H1 (cell line): ENCODE results near the gene IL9. TPM values are rescaled to one million over a fixed set of nuclear protein-coding genes. Genes with fewer than 3 reads are reported as not detected.

ENCODE experiments used
- CTCF ChIA-PET: fragments of 300-600 bp; sonication (Branson Sonifier 250); formaldehyde crosslinking; loops from one replicate; lab custom pipeline; 2021; ENCODE audit not compliant: partially characterized antibody; lab: Charles Lee
- POLR2A ChIA-PET: fragments of 300-600 bp; sonication (Branson Sonifier 250); formaldehyde crosslinking; loops from one replicate; lab custom pipeline; 2021; ENCODE audit warnings: inconsistent platforms; ENCODE audit not compliant: partially characterized antibody; lab: Charles Lee
- DNase-seq, 2 experiments: peaks; one replicate each; pipeline versions ENCODE4 v3.0.0 to v3.0.0-alpha.2; 2010 to 2022; ENCODE audit warnings: low spot score in 2 of 2, low read depth in 1 of 2, mixed read lengths in 1 of 2
- FAIRE-seq: peaks from 2 replicates; lab custom pipeline; 2011; peaks lifted over from hg19 to GRCh38; lab: Jason Lieb, UNC
- H2AFZ ChIP-seq: 2 replicates; pipeline ENCODE4 v1.8.1; 2012; ENCODE audit warnings: low read length, inconsistent platforms
- H2AK5ac ChIP-seq: 2 replicates; pipeline ENCODE4 v1.6.1; 2013; ENCODE audit warnings: low read depth, low read length
- H2BK120ac ChIP-seq: replicated peaks from 2 replicates; pipeline ENCODE3; 2013; ENCODE audit warnings: low read depth, low read length, inconsistent platforms
- H2BK12ac ChIP-seq: 2 replicates; pipeline ENCODE4 v1.6.1; 2013; ENCODE audit warnings: low read depth, low read length
- H2BK15ac ChIP-seq: 2 replicates; pipeline ENCODE4 v1.6.1; 2013; ENCODE audit warnings: low read length
- H2BK20ac ChIP-seq: 2 replicates; pipeline ENCODE4 v1.6.1; 2013; ENCODE audit warnings: low read length
- H2BK5ac ChIP-seq: 2 replicates; pipeline ENCODE4 v1.6.1; 2013; ENCODE audit warnings: low read depth, low read length
- H3K14ac ChIP-seq: 2 replicates; pipeline ENCODE4 v1.6.1; 2013; ENCODE audit warnings: inconsistent platforms; ENCODE audit not compliant: insufficient read length
- H3K18ac ChIP-seq: 2 replicates; pipeline ENCODE4 v1.6.1; 2013; ENCODE audit warnings: low read length; ENCODE audit errors: extremely low read depth
- H3K23ac ChIP-seq: 2 replicates; pipeline ENCODE4 v1.6.1; 2013; ENCODE audit warnings: inconsistent platforms; ENCODE audit not compliant: insufficient read length
- H3K23me2 ChIP-seq: 2 replicates; pipeline ENCODE4 v1.6.1; 2013; ENCODE audit warnings: low read depth, low read length
- H3K27ac ChIP-seq: 2 replicates; pipeline ENCODE4 v1.6.1; 2011; ENCODE audit warnings: low read depth, low read length, inconsistent platforms
- H3K27me3 ChIP-seq, 4 experiments: replicated peaks in 1 of 4; 1 replicate in 1 of 4; 2 replicates in 3 of 4; pipeline versions ENCODE4 v1.6.1 to v1.8.1; 2011 to 2013; ENCODE audit warnings: low read length in 3 of 4, mild to moderate bottlenecking in 3 of 4, inconsistent platforms in 2 of 4, mixed read lengths in 2 of 4, moderate library complexity in 1 of 4; ENCODE audit not compliant: control insufficient read depth in 3 of 4, insufficient read depth in 3 of 4; ENCODE audit errors: extremely low read depth in 1 of 4
- H3K36me3 ChIP-seq, 4 experiments: 2 replicates each; pipeline versions ENCODE4 v1.6.1 to v1.8.1; 2011 to 2013; ENCODE audit warnings: mild to moderate bottlenecking in 4 of 4, low read length in 3 of 4, moderate library complexity in 2 of 4, control low read depth in 1 of 4, inconsistent platforms in 1 of 4; ENCODE audit not compliant: insufficient read depth in 4 of 4, control insufficient read depth in 2 of 4
- H3K4ac ChIP-seq: replicated peaks from 2 replicates; pipeline ENCODE3; 2013; ENCODE audit warnings: low read length, low read depth, mixed read lengths, inconsistent platforms; ENCODE audit not compliant: insufficient read length
- H3K4me1 ChIP-seq, 4 experiments: replicated peaks in 1 of 4; 1 replicate in 1 of 4; 2 replicates in 3 of 4; pipeline versions ENCODE4 v1.6.1 to v1.8.1; 2011 to 2013; ENCODE audit warnings: low read length in 3 of 4, inconsistent platforms in 2 of 4, mixed read lengths in 1 of 4; ENCODE audit not compliant: insufficient read depth in 4 of 4, control insufficient read depth in 3 of 4
- H3K4me2 ChIP-seq, 2 experiments: 2 replicates each; pipeline versions ENCODE4 v1.6.1 to v1.8.1; 2011 to 2013; ENCODE audit warnings: low read depth in 2 of 2, low read length in 2 of 2, control low read depth in 1 of 2, inconsistent platforms in 1 of 2, mild to moderate bottlenecking in 1 of 2; ENCODE audit not compliant: insufficient read depth in 1 of 2
- H3K4me3 ChIP-seq, 4 experiments: fragments of 200-600, 300-600 bp in 1 of 4; sonication (generic), shearing (Covaris generic), sonication (Bioruptor Twin) in 1 of 4; 2 replicates each; pipeline versions ENCODE4 v1.5.1 to v1.8.1; 2011 to 2016; ENCODE audit warnings: low read length in 4 of 4, low read depth in 3 of 4, control low read depth in 2 of 4, inconsistent platforms in 2 of 4, mild to moderate bottlenecking in 2 of 4, mixed read lengths in 1 of 4, moderate library complexity in 1 of 4; ENCODE audit not compliant: insufficient read depth in 2 of 4; ENCODE audit errors: extremely low read depth in 1 of 4
- H3K56ac ChIP-seq: replicated peaks from 2 replicates; pipeline ENCODE3; 2013; ENCODE audit warnings: low read depth, mild to moderate bottlenecking, mixed read lengths, low read length, inconsistent platforms; ENCODE audit not compliant: insufficient read length
- H3K79me1 ChIP-seq: 2 replicates; pipeline ENCODE4 v1.6.1; 2013; ENCODE audit warnings: low read depth, low read length, control low read depth
- H3K79me2 ChIP-seq, 2 experiments: 2 replicates each; pipeline versions ENCODE4 v1.6.1 to v1.8.1; 2012 to 2013; ENCODE audit warnings: low read length in 2 of 2, mild to moderate bottlenecking in 2 of 2, inconsistent platforms in 1 of 2; ENCODE audit not compliant: insufficient read depth in 2 of 2, control insufficient read depth in 1 of 2
- H3K9ac ChIP-seq, 4 experiments: replicated peaks in 1 of 4; 1 replicate in 1 of 4; 2 replicates in 3 of 4; pipeline versions ENCODE4 v1.6.1 to v1.8.1; 2011 to 2013; ENCODE audit warnings: low read depth in 3 of 4, low read length in 3 of 4, control low read depth in 2 of 4, mild to moderate bottlenecking in 2 of 4, moderate library complexity in 2 of 4, inconsistent platforms in 1 of 4; ENCODE audit errors: extremely low read depth in 1 of 4
- H3K9me3 ChIP-seq, 2 experiments: 2 replicates each; pipeline versions ENCODE4 v1.6.1 to v1.8.1; 2012 to 2013; ENCODE audit warnings: mild to moderate bottlenecking in 2 of 2, moderate library complexity in 2 of 2, control low read depth in 1 of 2, inconsistent platforms in 1 of 2, low read depth in 1 of 2, low read length in 1 of 2, mixed read lengths in 1 of 2; ENCODE audit not compliant: insufficient read depth in 2 of 2
- H4K20me1 ChIP-seq, 2 experiments: replicated peaks in 1 of 2; 2 replicates each; pipeline versions ENCODE3 to v1.8.1; 2011 to 2013; ENCODE audit warnings: inconsistent platforms in 2 of 2, low read length in 2 of 2, mild to moderate bottlenecking in 1 of 2; ENCODE audit not compliant: insufficient read depth in 2 of 2, control insufficient read depth in 1 of 2
- H4K5ac ChIP-seq: 2 replicates; pipeline ENCODE4 v1.6.1; 2013; ENCODE audit warnings: low read length, low read depth, mixed read lengths, inconsistent platforms; ENCODE audit not compliant: insufficient read length
- H4K8ac ChIP-seq: 2 replicates; pipeline ENCODE4 v1.8.0; 2013; ENCODE audit warnings: mild to moderate bottlenecking, moderate library complexity, low read length, inconsistent platforms; ENCODE audit not compliant: insufficient read depth; ENCODE audit errors: extremely low read depth
- H4K91ac ChIP-seq: replicated peaks from 2 replicates; pipeline ENCODE3; 2013; ENCODE audit warnings: low read length, mixed read lengths, inconsistent platforms; ENCODE audit not compliant: insufficient read length
- ATF3 ChIP-seq: IDR thresholded peaks from 2 replicates; pipeline ENCODE4 v1.6.1; 2011; ENCODE audit warnings: low read depth, mild to moderate bottlenecking, low read length; ENCODE audit not compliant: insufficient read depth
- BCL11A ChIP-seq, 2 experiments: IDR thresholded peaks; one replicate each; pipeline ENCODE4 v1.6.1; 2011; ENCODE audit warnings: low read depth in 2 of 2, low read length in 2 of 2, mild to moderate bottlenecking in 2 of 2
- CBX8 ChIP-seq: fragments of 300-800, 300-1000 bp; sonication (generic); IDR thresholded peaks from 2 replicates; pipeline ENCODE4 v1.7.1; 2016; ENCODE audit warnings: low read depth, low read length, borderline replicate concordance
- CTBP2 ChIP-seq: IDR thresholded peaks from 2 replicates; pipeline ENCODE4 v1.7.0; 2011; ENCODE audit warnings: borderline replicate concordance, mild to moderate bottlenecking, moderate library complexity, mixed read lengths, low read length; ENCODE audit not compliant: insufficient read depth, insufficient read length
- CTCF ChIP-seq, 3 experiments: IDR thresholded peaks; 1 replicate in 2 of 3; 2 replicates in 1 of 3; pipeline versions ENCODE4 v1.5.1 to v1.6.1; 2011; ENCODE audit warnings: low read length in 3 of 3, mild to moderate bottlenecking in 3 of 3, inconsistent platforms in 2 of 3, low read depth in 1 of 3, moderate library complexity in 1 of 3; ENCODE audit not compliant: insufficient read depth in 1 of 3; ENCODE audit errors: control extremely low read depth in 1 of 3
- NRF1 ChIP-seq: IDR thresholded peaks from 2 replicates; pipeline ENCODE4 v1.6.1; 2011; ENCODE audit warnings: mild to moderate bottlenecking, low read depth, low read length, improper control_type of control experiment
- POU5F1 ChIP-seq: IDR thresholded peaks from 2 replicates; pipeline ENCODE4 v1.6.1; 2011; ENCODE audit warnings: low read depth, mild to moderate bottlenecking, low read length, moderate library complexity
- SAP30 ChIP-seq: fragments of 300-600 bp; sonication (generic); IDR thresholded peaks from 2 replicates; pipeline ENCODE4 v1.7.1; 2012; ENCODE audit warnings: low read length, moderate library complexity, mild to moderate bottlenecking, inconsistent platforms; ENCODE audit not compliant: insufficient read depth, insufficient replicate concordance
- WGBS, 2 experiments: shearing (Covaris generic) in 1 of 2; methylation state at CpG; one replicate each; pipeline versions ENCODE4 v1.1.6 to v1.1.7; 2013 to 2015; ENCODE audit warnings: low lambda C conversion rate in 2 of 2, mixed read lengths in 2 of 2, inconsistent platforms in 1 of 2, low coverage in 1 of 2, missing lambda C conversion rate in 1 of 2; ENCODE audit not compliant: insufficient replicate concordance in 2 of 2, insufficient coverage in 1 of 2, insufficient read length in 1 of 2; ENCODE audit errors: extremely low coverage in 1 of 2, missing lambda C conversion rate in 1 of 2; 5-methylcytosine and 5-hydroxymethylcytosine counted together
- polyA plus RNA-seq, 7 experiments: library from polyadenylated mRNA; depleted of rRNA in 3 of 7; stranded (reverse) in 5 of 7; unstranded in 2 of 7; fragments of >200 nt in 5 of 7; fragments of 200-250 nt in 2 of 7; gene quantifications; 1 replicate in 5 of 7; 2 replicates in 1 of 7; 4 replicates in 1 of 7; pipeline versions ENCODE4 v1.2.1 to v1.2.3, GENCODE V29; 2011 to 2013; ENCODE audit warnings: missing spikeins in 2 of 7, mixed read lengths in 2 of 7
- total RNA-seq: library from RNA; stranded (reverse); fragmentation: NEBNext Ultra II Directional; extraction: Animal tissue kit (Norgen Biotek cat#: 25700); gene quantifications from 2 replicates; pipeline ENCODE4 v1.2.1, GENCODE V29; 2021

IL9 gene
- total and polyA plus RNA-seq, 2 of the 8 experiments (the other 6 are each of a cell fraction or from before 2014, with no cell fraction given) = not detected

- no peak overlapping the region for H2AFZ ChIP-seq
- H3K27me3 ChIP-seq = no peaks in the 10 kb centered on the region
- H3K36me3 ChIP-seq = no peaks in the 10 kb centered on the region
- H3K9ac ChIP-seq = no peak overlapping the region
- POLR2A ChIA-PET = no interaction called here
- H3K18ac ChIP-seq = no peak overlapping the region
- no peaks in the 10 kb centered on the region for H4K20me1 ChIP-seq
- WGBS, 2 experiments = 93% methylated on average over 30 of the region's 34 CpGs; no CpG with 5 or more reads in 1 of the 2 experiments
- no peak overlapping the region for H3K4me2 ChIP-seq
- no peak for FAIRE-seq
- H3K23me2 ChIP-seq = no peaks in the 10 kb centered on the region
- DNase-seq = no peak
- no peak overlapping the region for H4K91ac ChIP-seq
- H3K27ac ChIP-seq = no peak overlapping the region
- no peak overlapping the region for H2BK5ac ChIP-seq
- no peaks in the 10 kb centered on the region for H3K79me1 ChIP-seq
- CTCF ChIA-PET = interaction anchor here (0.9 kb wide), 1 partner anchor 27 kb away, joined by 3 read pairs; no protein-coding TSS in a partner anchor
- H3K79me2 ChIP-seq = no peaks in the 10 kb centered on the region
- peaks cover 0 to 3% of the 10 kb centered on the region in 2 experiments; a peak in 1 of 4 replicates for H3K9me3 ChIP-seq
- H2BK120ac ChIP-seq = no peak overlapping the region
- no peak overlapping the region for H3K14ac ChIP-seq
- H3K23ac ChIP-seq = no peak overlapping the region
- no peak overlapping the region for H3K56ac ChIP-seq
- H2BK15ac ChIP-seq = no peak overlapping the region
- no peak overlapping the region for H4K8ac ChIP-seq
- no peak overlapping the region for H2BK20ac ChIP-seq
- H2BK12ac ChIP-seq = no peak overlapping the region
- no peaks in the 10 kb centered on the region for H3K4me1 ChIP-seq
- no peak overlapping the region for H4K5ac ChIP-seq
- no peak overlapping the region for H3K4me3 ChIP-seq
- H3K4ac ChIP-seq = no peak overlapping the region
- H2AK5ac ChIP-seq = no peak overlapping the region
- TF ChIP-seq POU5F1 = no peak
- TF ChIP-seq CBX8 = no peak
- no peak for TF ChIP-seq BCL11A (IDR thresholded peaks at IDR 0.05; ENCODE audit: low read depth in 2 of 2, low read length in 2 of 2)
- TF ChIP-seq ATF3 = no peak
- no peak for TF ChIP-seq CTBP2
- no peak for TF ChIP-seq SAP30
- no peak for TF ChIP-seq NRF1
- TF ChIP-seq CTCF (IDR thresholded peaks at IDR 0.05; ENCODE audit: control extremely low read depth in 1 of 3, insufficient read depth in 1 of 3, low read depth in 1 of 3, low read length in 3 of 3) = no peak
These were observed 43.5 kb downstream of the IL9 start for GRCh38 chr5:135851915-135852845.
